Cardiac muscle cell (in vitro differentiated cells and primary cell): ENCODE data around the gene PKP3. TPM values are rescaled to one million over a fixed set of nuclear protein-coding genes. Genes with fewer than 3 reads are reported as not detected.
A peak's percentile ranks its signal among the peaks of the same experiment; 100 is the strongest.

Source experiments
- DNase-seq, 2 donors: peaks; one replicate each; pipeline versions ENCODE4 v3.0.0 to v3.0.0-alpha.2; 2010 to 2017; ENCODE audit warnings: low read depth in 1 of 2, low spot score in 1 of 2
- H3K27ac ChIP-seq: fragments of 200-600 bp; sonication (generic); 2 replicates; pipeline ENCODE4 v1.5.1; 2016
- H3K27me3 ChIP-seq: fragments of 200-600 bp; sonication (generic); 2 replicates; pipeline ENCODE4 v1.6.0; 2016; ENCODE audit warnings: control low read depth
- H3K36me3 ChIP-seq: fragments of 200-600 bp; sonication (generic); 2 replicates; pipeline ENCODE4 v1.5.1; 2016; ENCODE audit warnings: control low read depth
- H3K4me1 ChIP-seq: fragments of 200-600 bp; sonication (generic); 2 replicates; pipeline ENCODE4 v1.8.1; 2017; ENCODE audit warnings: low read depth, mild to moderate bottlenecking, mixed run types
- H3K4me3 ChIP-seq: fragments of 200-600 bp; sonication (generic); 2 replicates; pipeline ENCODE4 v1.5.1; 2016; ENCODE audit warnings: mild to moderate bottlenecking
- H3K9me3 ChIP-seq: fragments of 200-600 bp; sonication (generic); 2 replicates; pipeline ENCODE4 v1.5.1; 2017; ENCODE audit warnings: low read depth, mild to moderate bottlenecking, control low read depth
- CTCF ChIP-seq: IDR thresholded peaks from 2 replicates; pipeline ENCODE4 v1.5.1; 2012; ENCODE audit warnings: low read depth, mild to moderate bottlenecking, low read length
- polyA plus RNA-seq: library from polyadenylated mRNA; unstranded; fragments of >200 nt; fragmentation: Nextera tagmentation; extraction: Ambion mirVana; gene quantifications from 2 replicates; pipeline ENCODE4 v1.2.1, GENCODE V29; 2016
- total RNA-seq: library from RNA; depleted of rRNA; stranded (reverse); fragments of >200 nt; gene quantifications from 2 replicates; pipeline ENCODE4 v1.2.3, GENCODE V29; 2016

Gene PKP3
- total and polyA plus RNA-seq, 2 experiments from 2014 or later: 0.09 to 0.57 TPM

DNA sequence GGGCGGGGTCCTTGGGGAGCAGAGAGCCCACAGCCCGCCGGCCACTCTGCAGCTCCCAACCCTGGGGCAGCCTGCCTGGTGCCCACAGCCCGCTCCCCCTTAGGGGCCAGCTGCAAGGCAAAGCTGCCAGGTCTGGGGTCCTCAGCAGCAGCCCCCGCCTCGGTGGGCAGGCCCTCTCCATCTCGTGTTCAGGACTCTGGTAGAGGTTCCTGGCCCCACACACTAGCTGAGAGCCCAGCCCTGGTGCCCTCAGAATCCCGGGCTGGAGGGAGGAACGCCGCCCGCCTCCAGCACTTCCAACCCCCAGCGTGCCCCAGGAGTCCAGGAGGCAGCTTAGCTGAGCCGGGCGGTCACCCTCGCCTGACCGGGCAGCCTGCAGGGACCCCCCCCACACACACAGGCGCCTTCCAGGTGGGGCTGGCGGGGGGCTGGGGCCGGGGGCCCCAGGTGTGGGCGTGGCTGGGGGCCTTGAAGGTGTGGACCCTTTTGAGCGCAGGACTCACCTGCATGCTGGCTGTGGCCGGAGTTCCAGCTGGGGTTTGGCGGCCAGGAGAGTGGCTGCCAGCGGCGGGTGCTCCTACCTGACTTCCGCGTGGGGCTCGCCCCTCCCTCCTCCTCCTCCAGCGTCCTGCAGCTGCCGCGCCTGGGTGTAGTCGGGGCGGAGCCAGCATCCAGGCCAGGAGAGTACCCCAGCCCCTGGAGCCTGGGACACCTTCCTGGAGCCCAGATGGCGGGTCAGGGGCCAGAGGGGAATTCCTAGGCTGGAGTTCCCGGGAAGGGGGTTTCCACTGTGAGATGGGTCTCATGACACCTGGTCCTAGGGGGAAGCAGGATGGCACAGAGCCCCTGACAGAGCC, 47.6 kb downstream of the PKP3 start, which contains the start of gene ANO9:
Gene ANO9 (minus strand): TSS at position 594 of the 857 bp plus-strand sequence. CDS start 85 bp downstream, at position 509.
- Histone ChIP-seq H3K4me3 (no peak within 1 kb of the TSS), H3K27me3 (no peaks in the 10 kb centered on the region), H3K4me1 (no peaks in the 10 kb centered on the region), H3K27ac (no peak within 1 kb of the TSS), H3K36me3 (no peaks in the 10 kb centered on the region), H3K9me3 (no peaks in the 10 kb centered on the region)
- peak in 1 of 2 donors; percentile 17 for DNase-seq
- no peak for TF ChIP-seq CTCF

- TF ChIP-seq CTCF: no peak
- no peak overlapping the region for H3K27ac ChIP-seq
- no peaks in the 10 kb centered on the region for H3K27me3 ChIP-seq
- H3K4me3 ChIP-seq: no peak overlapping the region
- no peak for DNase-seq
- no peaks in the 10 kb centered on the region for H3K4me1 ChIP-seq
- H3K36me3 ChIP-seq: no peaks in the 10 kb centered on the region
- H3K9me3 ChIP-seq: no peaks in the 10 kb centered on the region
These were observed 48.6 kb downstream of the PKP3 start for GRCh38 chr11:442611-443081.

GRCh38 chr11:443542-444199, 49.7 kb downstream of the PKP3 start:
- no peaks in the 10 kb centered on the region for H3K27me3 ChIP-seq
- DNase-seq: no peak
- no peak overlapping the region for H3K27ac ChIP-seq
- no peak overlapping the region for H3K4me3 ChIP-seq
- no peak for TF ChIP-seq CTCF
- no peaks in the 10 kb centered on the region for H3K36me3 ChIP-seq
- H3K4me1 ChIP-seq: peaks cover 2% of the 10 kb centered on the region
- no peaks in the 10 kb centered on the region for H3K9me3 ChIP-seq

GRCh38 chr11:444396-445144, 50.6 kb downstream of the PKP3 start:
- no peak for TF ChIP-seq CTCF
- DNase-seq: peak in 1 of 2 donors; percentile 50
- no peak overlapping the region for H3K27ac ChIP-seq
- H3K9me3 ChIP-seq: no peaks in the 10 kb centered on the region
- no peak overlapping the region for H3K4me3 ChIP-seq
- H3K4me1 ChIP-seq: peaks cover 11% of the 10 kb centered on the region
- H3K27me3 ChIP-seq: no peaks in the 10 kb centered on the region
- H3K36me3 ChIP-seq: no peaks in the 10 kb centered on the region
